Activated CD4-positive, CD25-positive, alpha-beta regulatory T cell treated with anti-CD3 and anti-CD28 coated beads, Interleukin-2, amount 50 U/mL, for 24 hours (primary cell): Measurements from ENCODE around the gene ST6GALNAC4.
"Not testable (repeated sequence)": the region's sequence is repeated elsewhere in the genome, so short reads cannot be mapped to it uniquely, and the experiment has no call there.

Experiments used
- ATAC-seq, 2 donors: fragments of 150-1000 bp; cut with Tn5 transposase; one replicate each; pipeline ENCODE4 v1.10.0; 2021; ENCODE audit warnings: mild to moderate bottlenecking in 1 of 2, moderate library complexity in 1 of 2

ST6GALNAC4 gene

GRCh38 chr9:127884976-127885490 is 31.8 kb downstream of the ST6GALNAC4 start:
- ATAC-seq: no peak

GRCh38 chr9:127884427-127884911 is 32.4 kb downstream of the ST6GALNAC4 start:
- ATAC-seq: no peak

DNA sequence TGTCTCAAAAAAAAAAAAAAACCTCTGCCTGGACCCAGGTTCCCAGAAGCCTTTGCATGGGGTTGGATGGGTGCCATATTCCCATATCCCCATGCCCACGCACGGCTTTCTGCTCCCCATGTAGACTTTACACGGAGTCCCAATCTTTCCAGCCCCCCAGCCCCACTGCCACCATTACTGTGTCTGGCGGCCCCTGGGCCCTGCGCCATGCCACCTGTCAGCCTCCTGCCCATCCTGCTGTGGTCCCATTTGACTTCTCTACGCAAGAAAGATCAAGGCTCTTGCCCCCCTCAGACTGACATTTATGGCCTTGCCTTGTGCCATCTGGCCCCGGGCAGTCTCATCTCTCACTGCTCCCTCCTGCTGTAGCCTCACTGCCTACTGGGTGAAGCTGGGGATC is 32.9 kb downstream of the ST6GALNAC4 start:
- no peak for ATAC-seq

DNA sequence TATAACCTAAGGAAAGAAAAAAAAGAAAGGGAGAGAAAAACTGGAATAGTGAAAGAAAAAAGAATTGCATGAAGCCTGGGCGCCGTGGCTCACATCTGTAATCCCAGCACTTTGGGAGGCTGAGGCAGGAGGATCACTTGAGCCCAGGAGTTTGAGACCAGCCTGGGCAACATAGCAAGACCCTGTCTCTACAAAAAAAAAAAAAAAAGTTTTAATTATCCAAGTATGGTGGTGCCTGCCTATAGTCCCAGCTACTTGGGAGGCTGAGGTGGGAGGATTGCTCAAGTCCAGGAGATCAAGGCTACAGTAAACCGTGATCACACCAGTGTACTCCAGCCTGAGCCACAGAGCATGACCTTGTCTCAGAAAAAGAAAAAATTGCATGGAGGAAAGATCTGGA is 35.1 kb downstream of the ST6GALNAC4 start:
- ATAC-seq: not testable (repeated sequence)

- ATAC-seq: no peak
These were observed 36.7 kb downstream of the ST6GALNAC4 start for GRCh38 chr9:127880143-127880542.

DNA sequence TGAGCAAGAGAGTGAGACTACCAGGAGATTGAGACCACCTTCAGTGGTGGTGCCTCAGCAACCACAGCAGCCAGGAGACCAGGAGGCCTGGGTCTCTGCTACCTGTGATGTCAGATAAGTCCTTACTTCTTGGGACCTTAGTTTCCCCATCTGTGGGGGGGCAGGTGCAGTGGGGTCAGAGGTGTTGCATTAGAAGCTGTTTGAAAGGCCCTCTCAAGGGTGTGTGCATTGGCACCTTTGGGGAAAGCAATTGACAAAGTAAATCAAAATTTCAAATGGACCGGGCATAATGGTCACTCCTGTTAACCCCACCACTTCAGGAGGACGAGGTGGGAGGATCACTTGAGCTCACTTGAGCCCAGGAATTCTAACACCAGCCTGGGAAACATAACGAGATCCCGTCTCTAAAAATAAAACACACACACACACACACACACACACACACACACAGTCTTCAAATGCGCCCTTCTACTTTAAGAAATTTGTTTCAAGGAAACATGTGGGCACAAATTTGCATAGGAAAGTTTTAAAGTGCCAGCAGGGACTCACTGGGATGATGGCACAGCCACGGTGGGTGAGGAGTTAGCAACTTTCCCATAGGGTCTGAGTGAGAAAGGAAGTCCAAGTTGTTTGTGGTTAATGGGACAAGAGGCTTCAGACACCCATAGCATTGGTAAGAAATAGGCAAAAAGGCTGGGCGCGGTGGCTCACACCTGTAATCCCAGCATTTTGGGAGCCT is 38.0 kb downstream of the ST6GALNAC4 start:
- no peak for ATAC-seq

- no peak for ATAC-seq
These were observed 38.7 kb downstream of the ST6GALNAC4 start for GRCh38 chr9:127878001-127878651.

DNA sequence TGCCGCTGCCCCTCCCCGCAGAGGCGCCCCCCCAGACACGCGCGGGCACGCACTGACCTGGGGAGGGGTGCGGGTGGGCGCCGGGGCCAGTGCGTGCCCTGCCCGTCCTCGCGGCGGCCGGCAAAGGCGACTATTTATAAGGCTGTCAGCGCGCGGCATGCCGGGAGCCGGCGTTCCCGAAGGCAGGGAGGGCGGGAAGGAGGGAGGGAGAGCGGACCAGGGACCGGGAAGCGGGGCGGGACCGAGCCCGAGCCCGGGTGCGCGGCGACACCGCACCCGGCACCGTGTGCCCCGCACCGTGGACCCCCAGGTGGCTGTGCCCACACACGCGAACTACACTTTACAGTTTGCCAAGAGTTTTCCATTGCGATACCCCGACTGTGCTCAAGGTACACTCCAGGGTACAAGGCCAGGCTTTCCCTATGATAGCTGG is 39.3 kb downstream of the ST6GALNAC4 start, which contains the start of gene AK1:
Gene AK1 (minus strand): TSS at position 110 of the 433 bp plus-strand sequence. CDS start 3,058 bp downstream, outside the sequence.
- ATAC-seq: no peak

DNA sequence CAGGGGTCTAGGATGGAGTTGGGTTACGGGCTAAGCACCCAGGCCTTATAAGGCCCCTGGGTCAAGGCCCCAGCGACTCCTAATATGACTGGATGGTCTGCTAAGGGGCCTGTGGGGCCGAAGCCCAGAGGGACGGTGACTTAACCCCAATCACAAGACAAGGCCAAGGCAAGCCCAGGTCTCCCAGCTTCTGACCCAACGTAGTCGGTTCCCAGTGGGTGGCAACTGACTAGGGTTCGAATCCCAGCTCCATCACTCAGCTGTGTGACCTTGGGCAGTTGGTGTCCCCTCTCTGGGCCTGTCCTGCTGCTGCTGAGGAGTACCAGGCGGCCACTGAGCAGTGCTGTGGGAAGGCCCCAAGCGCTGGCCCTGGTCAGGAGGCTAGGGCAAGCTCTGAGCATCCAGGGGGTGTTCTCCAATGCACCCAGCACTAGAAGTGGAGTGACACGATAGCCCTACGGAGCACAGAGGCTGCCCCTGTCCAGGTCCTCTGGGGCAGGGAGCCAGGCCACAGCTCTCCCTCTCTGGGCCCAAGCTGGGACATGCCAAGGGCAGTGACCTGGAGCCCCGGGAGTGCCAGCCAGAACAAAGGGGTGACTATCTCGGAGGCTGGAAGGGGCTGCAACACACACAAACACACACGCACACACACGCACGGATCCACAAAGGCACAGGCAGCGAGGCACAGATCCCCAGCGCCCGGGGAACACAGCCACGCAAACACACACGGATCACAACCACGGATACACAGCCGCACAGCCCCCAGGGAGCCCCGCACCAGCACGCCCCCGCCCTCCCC is 39.9 kb downstream of the ST6GALNAC4 start:
- no peak for ATAC-seq

DNA sequence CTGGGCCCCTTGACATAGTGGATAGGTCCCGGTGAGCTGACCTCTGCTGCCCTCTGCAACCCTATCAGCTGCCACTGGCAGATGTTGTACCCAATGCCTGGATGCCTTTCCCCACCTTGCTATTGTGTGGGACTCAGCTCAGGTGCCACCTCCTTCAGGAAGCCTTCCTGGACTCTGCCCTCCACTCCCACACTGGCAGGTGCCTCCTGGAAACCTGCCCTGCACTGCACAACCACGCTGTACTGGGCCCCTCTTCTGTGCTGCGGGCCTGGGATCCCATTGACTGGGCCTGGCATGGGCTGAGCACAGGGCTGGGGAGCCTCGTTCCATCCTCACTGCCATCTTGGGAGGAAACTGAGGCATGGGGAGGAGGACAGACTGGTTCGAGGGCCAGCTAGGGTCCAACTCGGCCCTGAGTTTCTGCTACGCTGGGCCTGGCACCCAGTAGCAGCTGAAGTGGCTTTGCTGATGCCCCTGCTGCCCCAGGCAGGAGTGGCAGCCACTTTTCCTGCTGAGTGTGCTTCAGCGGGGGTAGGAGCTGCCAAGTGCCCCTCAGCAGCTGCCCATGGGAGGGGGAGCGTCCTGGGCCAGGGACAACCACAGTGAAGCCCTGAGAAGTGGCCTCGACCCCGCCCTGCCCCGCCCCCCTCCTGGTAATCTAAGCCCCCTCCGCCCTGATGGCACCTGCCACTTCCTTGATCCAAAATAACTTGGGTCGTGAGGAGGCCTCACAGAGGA is 40.6 kb downstream of the ST6GALNAC4 start:
- no peak for ATAC-seq

- ATAC-seq: no peak
These were observed 41.4 kb downstream of the ST6GALNAC4 start for GRCh38 chr9:127875306-127875966.

GRCh38 chr9:127874301-127875221 is 42.3 kb downstream of the ST6GALNAC4 start:
- ATAC-seq: no peak

DNA sequence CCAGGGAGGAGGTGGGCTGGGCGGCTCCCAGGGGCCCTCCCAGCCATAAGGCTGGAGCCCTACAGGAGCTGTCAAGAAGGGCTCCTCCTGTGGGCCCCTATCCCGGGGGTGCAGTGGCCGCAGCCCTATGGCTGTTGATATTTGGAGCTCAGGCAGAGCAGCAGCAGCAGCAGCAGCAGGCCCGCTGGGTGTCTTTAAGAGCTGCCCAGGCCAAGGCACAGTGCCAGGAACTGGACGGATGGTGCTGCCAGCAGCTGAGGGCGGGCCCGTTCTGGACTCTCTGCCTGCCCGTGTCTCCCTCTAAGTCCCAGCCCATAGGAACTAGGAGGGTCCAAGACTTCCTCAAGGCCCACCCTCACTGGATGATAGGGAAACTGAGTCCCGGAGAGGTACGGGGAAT is 43.0 kb downstream of the ST6GALNAC4 start:
- no peak for ATAC-seq

- ATAC-seq: no peak
These were observed 43.6 kb downstream of the ST6GALNAC4 start for GRCh38 chr9:127873223-127873691.

- ATAC-seq: no peak
These were observed 44.2 kb downstream of the ST6GALNAC4 start for GRCh38 chr9:127872369-127873222.

GRCh38 chr9:127871531-127871930 is 45.3 kb downstream of the ST6GALNAC4 start:
- no peak for ATAC-seq

DNA sequence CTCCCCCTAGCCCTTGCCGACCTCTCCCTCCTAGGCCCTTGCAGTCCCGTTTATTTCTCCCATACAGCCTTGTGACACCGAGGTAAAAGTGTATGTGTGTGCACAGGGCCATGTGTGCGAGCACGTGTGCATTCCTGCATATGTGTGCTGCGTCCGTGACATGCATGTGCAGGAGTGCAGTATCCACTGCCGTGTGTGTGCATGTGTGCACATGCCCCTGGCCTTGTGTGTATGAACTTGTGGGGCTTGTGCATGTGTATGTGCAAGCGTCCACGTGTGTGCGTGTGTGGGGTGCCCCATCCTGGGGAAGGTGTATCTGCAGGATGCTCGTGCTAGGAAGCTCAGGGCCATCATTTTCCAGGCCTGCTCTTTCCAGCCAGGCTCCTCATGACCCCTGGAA is 46.0 kb downstream of the ST6GALNAC4 start:
- ATAC-seq: no peak

- ATAC-seq: not testable (repeated sequence)
These were observed 46.7 kb downstream of the ST6GALNAC4 start for GRCh38 chr9:127870153-127870491.
